ENCODE data around the gene RPUSD1.

RPUSD1 gene

DNA sequence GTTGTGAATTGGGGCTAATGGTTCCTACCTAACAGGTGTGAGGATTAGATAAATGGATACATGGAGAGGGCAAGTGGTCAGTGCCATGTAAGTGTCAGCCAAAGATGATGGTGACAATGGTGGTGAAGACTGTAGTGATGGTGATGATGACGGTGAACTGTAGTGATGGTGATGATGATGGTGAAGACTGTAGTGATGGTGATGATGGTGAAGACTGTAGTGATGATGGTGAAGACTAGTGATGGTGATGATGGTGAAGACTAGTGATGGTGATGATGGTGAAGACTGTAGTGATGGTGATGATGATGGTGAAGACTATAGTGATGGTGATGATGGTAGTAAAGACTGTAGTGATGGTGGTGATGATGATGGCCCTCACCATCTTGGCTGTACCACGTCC lies 30.4 kb upstream of the RPUSD1 start:
- no peak for DNase-seq (ENCODE audit: low read depth)

DNA sequence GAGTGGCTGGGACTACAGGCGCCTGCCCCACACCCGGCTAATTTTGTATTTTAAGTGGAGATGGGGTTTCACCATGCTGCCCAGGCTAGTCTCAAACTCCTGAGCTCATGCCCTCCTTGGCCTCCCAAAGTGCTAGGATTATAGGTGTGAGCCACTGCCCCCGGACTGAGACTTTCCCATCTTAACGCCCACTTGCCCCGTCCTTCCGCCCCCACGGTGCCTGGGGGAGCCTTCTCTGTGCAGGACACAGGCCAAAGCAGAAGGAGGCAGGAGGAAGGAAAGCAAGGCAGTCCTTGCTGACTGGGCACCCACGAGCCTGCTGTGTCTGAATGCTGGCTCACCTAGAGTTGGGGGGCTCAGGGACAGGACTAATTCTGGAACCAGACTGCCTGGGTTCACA lies 30.0 kb upstream of the RPUSD1 start:
- no peak for DNase-seq (ENCODE audit: low read depth)

DNA sequence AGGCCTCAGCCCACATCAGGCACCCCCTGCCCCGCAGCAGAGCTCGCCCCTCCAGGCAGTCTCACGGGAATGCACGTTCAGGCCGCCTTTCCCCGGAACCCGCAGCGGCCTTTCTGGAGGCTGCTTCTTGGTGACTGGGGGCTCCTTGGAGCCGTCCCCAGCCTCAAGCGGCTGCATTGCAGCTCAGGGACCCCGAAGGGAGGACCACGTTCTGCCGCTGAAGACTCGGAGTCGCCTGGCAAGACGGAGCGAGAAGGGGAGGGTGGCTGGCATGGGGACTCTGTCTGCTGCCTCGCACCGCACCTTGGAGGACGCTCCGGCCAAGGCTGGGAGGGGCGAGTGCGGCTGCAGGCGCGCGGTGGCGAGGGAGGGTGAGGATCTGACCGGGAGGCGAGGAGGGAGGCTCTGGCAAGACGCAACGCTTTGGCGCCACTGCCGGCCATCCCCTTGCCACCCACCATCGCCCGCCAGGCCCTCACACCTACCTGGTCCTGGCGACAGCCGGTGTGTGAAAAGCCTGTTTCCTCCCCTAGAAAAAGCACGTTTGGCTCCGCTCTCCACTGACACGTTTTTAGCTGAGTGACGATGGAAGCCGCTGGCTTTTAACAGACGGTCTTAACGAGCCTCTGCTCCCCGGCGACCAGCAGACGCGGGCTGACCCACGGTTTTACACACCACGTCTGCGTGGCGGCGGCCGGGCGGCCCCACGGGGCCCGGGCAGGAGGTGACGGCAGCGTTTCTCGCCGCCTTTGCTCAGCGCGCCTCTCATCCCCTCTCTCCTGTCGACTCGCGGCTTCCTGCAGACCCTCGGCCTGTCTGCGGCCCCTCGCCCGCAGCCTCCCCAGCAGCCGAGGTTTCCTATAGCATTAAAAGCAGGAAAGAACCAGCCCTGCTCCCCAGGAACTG lies 29.1 kb upstream of the RPUSD1 start:
- DNase-seq (ENCODE audit: low read depth): no peak

DNA sequence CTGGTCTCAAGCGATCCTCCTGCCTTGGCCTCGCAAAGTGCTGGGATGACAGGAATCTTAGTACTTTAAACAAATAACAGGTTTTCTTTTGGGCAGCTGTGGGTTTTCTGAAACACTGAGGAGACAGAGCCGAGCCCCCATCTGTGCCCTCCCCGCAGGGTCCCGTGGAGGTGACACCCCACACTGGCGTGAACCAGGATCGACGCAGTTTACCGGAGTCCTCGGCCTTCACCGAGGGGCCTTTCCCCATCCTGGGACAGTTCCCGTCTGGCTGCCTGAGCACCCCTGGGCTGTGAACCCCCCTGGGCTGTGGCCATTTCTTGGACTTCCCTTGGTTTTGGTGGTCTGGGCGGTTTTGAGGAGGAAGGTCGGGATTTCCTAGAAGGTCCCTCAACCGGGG lies 27.7 kb upstream of the RPUSD1 start:
- DNase-seq (ENCODE audit: low read depth): no peak

DNA sequence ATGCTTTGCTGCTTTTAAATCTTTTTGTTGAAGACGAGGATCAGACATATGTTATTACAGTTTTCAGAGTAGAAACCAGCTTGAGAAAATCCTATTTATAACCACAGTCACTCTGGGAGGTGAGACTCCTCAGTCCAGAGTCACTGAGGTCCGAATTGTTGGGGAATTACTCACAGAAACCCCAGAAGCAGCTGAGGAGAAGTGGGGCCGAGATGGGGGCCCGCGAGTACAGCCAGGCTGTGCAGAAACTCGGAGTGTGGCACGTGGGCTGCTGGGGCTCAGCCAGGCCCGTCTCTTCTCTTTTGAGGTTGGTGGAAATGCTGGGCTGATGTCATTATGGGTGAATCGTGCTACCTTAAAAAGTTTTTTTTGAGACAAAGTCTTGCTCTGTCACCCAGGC lies 26.8 kb upstream of the RPUSD1 start:
- no peak for DNase-seq (ENCODE audit: low read depth)

DNA sequence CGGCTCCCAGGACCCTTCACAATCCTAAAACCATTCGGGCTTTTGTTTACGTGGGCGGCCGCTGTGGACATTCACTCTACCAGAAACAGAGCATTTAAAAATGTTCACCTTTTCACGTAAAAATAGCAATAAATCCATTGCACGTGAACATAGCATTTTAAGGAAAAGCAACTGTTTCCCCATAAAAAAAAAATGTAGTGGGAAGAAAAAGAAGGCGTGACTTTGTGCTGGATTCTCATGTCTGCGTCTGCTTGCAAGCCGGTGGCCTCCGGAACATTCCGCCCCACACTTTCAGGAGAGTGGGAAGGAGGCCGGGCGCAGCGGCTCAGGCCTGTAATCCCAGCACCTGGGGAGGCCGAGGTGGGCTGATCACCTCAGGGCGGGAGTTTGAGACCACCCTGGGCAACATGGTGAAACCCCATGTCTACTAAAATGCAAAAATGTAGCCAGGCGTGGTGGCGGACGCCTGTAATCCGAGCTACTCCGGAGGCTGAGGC lies 25.8 kb upstream of the RPUSD1 start:
- DNase-seq (ENCODE audit: low read depth): no peak

DNA sequence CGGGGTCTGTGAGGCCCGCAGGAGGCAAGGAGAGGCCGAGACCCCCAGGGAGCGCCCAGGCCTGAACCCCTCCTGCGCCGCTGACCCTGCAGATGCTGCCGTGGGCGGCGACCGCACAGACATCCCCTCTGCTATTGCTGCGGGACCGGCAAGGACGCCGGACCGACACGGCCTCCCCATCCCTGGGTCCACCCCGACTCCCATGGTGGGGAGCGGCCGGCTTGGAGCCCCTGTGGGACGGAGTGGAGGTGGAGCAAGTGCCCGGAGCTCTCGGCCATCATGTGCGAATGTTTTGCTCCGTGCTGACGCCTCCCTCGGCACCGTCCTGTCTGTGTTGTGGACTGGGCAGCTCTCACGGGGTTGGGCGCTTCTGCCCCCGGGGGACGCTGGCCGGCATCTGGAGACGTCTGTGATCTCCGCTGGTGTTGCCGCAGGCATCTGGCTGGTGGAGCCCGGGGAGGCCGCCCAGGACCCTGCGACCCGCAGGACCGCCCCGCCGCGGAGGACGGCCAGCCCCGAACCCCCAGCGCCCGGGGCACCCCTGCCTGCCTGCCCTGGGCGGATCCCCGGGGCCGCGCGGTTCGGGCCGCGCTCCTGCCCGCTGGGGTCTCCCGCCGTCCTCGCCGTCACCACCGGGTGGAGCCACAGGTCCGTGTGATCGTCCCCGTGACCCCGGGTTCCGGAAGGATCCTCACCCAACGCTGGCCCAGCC lies 25.2 kb upstream of the RPUSD1 start:
- DNase-seq (ENCODE audit: low read depth): no peak

DNA sequence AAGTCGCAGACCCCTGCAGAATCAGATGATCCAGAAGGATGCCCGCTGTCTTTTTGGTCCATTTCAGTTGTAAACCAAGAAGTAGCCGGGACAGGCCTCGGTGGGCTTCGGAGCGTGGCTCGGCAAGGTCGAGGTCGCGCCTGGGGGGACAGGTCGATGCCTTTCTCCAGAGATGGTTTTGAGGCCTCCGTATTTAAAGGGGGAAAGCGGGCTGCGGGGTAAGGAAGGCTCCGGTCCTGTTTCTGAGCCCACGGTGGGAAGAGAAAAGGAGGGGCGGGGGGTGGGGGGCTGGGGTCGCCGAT lies 19.9 kb upstream of the RPUSD1 start:
- no peak for DNase-seq (ENCODE audit: low read depth)

DNA sequence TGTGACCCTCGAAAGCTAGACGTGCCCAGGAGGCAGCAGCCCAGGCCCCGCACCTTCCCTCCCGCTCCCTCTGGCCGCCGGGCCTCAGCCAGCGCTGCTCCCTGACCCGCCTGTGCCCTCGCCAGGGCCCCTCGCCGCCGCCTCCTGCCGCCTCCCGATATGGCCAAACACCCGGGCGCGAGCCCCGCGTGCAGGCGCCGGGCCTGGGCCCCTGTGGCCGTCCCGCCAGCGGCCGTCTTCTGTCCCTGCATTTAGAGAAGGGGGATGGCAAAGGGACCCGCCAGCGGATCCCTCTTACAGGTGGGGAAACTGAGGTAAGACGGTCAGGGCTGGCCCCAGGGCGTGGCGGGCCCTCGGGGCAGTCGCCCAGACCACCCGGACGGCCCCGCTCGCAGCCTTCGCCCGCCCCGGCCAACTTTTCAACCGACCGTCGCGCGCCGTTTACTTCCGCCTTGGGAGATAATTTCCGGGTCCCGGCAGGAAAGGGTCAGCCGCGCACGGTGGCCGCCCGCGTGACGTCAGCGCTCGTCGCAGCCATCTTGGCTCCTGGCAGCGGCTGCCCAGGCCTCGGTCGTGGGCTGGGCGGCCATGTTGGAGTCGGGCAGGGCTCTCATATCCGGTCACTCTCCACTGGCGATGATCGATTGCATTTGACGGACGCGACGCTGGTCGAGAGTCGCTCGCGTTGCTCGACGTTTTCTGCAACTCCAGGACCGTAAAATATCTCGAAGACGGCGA lies 19.3 kb upstream of the RPUSD1 start:
- DNase-seq (ENCODE audit: low read depth): peak; percentile 83

DNA sequence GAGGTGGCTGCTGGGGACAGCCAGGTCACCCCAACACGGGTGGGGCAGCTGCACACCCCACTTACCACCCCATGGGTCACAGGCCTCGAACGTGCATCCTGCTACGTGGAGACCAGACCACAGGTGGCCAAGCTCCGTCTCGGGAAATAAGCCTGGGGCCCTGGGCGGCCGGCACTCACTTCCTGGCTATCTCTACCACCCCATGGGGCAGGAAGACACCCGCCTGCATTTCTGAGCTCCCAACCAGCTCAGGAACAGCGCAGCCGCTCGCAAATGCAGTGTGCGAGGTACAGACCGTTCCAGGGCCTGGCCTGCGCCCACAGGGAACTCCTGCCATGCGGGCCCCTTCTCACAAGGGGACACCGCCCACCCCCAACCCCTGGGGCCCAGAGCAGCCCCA lies 17.3 kb upstream of the RPUSD1 start:
- no peak for DNase-seq (ENCODE audit: low read depth)

DNA sequence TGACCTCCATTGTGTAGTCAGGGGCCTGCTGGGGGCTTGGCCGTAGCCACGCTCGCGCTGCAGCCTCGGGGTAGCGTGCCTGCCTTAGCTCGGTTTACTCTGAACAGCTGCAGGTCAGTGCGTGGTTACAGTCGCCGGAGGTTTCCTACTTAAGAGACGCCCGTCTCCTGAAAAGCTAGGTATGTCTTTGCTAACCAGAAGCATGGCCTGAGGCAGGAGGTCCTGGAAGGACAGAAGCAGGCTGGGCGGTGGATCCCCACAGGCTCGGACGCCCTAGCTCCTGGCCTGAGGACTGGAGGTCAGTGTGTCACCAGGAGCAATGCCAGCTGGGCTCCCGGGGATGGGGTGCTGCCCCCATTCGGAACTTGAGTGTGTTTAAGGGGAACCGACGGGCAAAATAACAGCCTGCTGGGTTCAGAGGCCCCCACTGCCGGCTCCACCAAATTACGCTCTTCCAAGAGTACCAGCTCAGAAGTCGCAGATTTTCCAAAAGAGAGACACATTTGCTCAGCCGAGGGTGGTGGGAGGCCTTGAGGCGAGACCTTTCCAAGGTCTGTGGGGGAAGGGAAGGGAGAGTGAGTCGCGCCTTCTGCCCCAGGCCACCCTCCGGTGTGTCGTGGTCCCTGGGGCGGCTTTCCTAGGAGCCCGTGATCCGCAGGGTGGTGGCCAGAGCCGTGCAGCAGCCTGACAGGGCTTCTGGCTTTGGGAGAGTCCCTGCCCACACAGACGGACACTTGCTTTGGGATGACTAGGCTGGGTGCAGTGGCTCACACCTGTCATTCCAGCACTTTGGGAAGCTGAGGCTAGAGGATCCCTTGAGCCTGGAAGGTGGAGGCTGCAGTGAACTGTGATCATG lies 16.2 kb upstream of the RPUSD1 start:
- no peak for DNase-seq (ENCODE audit: low read depth)

DNA sequence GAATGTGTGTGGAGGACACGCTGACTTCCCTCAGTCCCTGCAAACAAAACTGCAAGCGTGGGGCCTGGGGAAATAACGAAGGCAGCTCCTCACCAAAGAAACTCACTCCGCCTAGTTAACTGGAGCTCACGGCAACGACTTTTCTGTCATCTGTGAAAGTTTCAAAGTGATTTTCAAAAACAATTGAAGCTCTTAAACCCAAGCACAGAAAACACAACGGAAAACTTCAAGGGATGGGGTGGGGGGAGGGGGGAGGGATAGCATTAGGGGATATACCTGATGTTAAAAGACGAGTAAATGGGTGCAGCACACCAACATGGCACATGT lies 15.5 kb upstream of the RPUSD1 start:
- DNase-seq (ENCODE audit: low read depth): no peak

DNA sequence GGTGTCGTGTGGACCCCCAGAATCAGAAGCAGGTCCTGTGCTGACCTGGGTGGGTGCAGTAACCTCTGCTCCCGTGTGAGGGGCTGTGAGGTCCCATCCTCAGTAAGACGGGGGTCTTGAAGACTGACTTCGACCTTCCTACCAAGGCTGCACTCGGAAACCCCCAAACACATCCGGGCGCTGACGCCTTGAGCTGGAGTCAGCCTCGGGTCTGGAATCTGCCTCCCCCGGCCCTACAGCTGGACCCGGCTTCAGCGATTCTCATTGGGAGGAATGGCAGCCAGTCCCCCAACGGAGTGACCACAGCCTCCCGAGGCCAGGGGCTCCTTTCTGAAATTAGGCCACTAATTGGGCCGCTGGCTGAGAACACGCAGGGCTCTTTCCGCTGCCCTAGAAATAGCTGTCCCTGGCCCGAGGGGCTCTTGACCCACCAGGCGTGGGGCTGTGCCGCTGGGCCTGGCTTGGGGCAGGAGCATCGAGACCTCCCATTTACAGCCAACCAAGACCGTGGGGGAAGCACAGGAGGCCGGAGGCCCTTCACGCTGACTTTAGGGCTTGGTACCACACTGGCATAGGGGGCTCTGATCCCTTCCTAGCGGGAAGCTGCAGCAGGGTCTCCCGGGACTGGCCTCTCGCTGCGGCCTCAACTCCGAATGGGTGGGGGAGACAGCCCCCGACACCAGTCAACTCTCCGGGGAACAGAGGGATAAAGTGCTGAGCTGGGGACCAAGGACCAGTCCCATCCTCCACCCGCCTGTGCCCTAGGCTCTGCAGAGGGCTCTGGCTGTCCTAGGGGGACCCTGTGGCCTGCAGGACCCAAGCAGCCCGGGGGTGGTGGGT lies 15.0 kb upstream of the RPUSD1 start:
- no peak for DNase-seq (ENCODE audit: low read depth)

DNA sequence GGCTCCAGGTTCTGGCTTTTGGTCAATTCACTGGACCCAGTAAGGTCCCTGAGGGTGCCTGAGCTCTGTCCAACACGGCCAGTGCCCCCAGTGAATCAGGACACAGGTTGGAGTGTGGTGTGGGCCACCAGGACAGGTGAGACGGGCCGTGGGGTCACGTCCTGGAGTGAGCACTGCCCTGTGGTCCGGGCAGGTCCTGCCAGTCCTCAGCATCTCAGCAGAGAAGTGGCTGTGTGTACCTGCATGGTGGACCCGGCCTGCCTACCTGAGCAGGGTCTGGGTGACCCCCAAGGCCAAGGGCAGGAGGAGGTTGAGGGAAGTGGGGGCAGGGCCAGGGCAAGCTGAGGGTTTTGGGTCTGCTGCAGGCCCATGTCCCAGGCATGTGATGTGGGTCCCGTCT lies 14.3 kb upstream of the RPUSD1 start:
- no peak for DNase-seq (ENCODE audit: low read depth)

DNA sequence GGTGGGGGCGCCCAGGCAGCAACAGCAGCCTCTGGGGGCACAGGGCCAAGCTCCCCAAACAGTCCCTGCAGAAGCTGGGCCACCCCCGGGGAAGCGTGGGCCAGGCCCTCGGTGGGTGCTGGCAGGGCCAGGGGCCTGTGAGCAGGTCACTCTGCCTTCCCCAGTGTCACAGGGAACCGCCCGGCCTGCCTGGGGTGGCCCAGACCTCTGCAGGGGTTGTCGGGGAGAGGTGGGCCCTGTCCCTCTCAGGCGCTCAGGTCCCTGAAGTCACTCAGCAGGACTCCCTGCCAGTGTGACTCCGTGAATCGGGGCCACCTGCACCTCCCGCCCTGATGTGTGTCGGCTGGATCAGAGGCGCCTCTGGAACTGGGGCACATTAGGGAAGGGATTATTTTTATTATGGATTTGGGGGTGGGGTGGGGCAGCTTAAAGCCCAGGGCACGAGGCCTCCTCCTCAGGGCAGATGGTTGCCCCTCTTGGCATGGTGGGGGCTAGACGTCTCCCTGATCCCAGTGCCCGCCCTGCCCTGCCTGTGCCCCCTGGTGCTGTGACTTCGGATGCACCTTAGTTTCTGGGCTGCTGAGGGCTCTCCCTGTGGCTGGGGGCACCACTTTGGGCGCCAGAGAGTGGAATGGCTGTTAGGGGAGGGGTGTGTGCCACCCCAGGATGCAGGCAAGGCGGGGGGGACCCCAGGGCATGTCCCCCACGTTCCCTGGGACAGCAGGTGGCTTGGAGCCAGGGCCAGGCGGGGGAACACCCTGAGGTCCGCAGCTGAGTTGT lies 13.6 kb upstream of the RPUSD1 start:
- no peak for DNase-seq (ENCODE audit: low read depth)

DNA sequence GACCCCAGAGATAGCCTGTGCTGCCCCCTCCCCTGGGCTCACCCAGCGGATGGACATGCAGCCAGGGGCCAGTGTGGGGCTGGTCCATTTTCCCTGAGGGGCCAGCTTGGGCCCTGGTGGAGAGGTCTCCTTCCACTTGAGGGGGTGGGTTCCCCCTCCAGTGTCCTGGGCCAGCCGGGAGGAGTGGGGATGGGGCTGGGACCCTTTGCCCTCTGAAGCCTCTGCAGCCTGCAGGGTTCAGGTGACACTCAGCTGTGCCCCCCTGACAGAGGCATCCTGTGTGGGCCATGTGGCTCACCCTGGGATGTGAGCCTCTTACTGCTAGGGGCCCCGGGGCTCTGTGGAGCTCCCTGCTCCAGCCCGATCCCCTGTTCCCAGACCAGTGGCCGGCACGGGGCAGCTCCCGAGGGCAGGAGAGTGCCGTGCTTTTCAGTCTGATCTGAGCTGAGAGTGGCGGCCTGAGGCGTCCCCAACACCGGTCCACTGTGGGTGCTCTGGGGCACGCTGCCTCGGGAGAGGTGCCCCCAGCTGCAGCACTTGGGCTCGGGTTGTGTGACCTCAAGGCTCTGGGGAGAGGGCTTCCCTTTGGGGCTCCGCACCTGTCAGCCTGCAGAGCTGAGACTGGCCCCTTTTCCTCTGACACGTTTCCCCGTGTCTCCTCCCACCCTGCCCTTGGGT lies 12.8 kb upstream of the RPUSD1 start:
- no peak for DNase-seq (ENCODE audit: low read depth)

DNA sequence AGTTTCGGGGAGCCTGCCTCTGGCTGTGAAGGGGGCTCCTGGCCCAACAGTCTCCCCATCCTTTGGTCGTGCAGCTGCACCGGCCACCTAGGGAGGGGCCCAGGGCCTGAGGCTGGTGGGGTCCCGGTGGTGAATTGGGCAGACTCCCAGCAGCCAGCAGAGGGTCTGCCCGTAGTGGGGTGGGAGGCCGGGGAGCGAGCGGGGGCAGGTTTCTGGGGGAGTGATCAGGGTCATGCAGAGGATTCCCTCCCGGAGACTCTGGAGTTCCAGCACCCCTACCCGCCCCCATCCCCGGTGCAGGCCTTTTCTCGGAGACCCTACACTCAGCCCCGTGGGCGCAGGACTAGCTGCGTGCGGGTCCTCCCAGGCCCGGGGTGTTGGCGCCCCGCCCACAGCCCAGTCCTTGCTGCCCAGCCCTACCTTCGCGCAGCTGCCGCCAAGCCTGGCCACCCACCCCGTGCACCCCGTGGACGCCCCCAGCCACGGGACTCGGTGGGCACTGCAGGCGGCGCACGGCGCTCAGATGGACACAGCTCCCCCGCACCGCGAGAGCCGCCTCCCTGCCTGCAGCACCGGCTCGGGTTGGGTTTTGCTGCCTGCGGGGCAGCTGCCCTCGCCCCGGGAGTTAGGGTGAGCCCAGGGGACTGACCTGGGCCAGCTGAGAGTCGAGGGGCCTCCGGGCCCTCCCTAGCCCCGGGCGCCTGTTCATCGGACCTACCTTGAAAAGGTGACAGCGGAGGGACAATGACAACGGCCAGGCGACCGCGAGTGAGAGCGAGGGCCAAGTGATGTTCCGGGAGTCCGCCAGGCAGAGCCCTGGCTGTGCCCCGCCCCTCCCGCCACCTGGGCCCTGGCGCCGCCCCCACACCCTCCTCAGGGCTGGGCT lies 12.0 kb upstream of the RPUSD1 start, which contains the start of gene GNG13:
TSS of gene GNG13 (minus strand) at position 787 of the 886 bp plus-strand sequence. CDS start 1,657 bp downstream, outside the sequence.
- no peak for DNase-seq (ENCODE audit: low read depth)

DNA sequence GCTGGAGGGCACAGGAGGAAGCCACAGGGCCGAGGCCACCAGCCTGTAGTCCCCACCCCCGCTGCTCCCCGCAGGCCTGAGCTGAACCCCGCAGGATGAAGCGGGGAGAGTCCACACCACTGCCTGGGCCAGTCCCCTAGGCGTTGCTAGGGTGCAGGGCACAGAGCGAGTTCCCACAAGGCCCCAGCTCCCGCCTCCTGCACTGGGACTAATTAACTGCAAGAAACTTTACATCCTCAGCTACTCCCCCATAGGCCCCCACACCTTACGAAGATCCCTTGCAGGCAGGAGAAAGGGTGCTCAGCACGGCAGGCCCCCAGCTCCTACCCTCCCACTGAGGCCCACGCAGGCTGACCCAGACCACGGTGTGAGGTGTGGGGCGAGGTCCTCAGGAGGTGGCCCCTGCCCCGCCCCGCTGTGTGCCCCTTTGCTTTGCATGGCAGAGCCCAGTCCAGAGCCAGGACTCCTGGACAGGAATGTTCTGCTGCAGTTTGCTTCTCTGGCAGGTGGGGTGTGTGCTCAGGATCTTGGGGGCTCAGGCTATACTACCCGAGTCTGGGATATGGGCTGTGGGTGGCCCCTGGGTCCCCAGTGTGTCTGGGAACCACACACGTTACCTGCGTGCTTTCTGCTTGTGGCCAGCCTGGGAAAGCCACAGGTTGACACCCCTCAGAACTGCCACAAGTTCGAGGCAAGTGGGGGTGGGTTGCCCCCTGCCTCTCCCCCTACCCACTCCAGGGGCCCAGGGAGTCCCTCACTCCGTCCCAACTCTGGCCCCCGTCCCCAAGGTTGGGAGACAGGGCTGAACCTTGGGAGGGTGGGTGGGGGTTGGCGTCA lies 11.1 kb upstream of the RPUSD1 start:
- no peak for DNase-seq (ENCODE audit: low read depth)
